SK-N-SH treated with all-trans-retinoic acid at 6 μM for 48 hours (cell line): ENCODE results near the gene PTPN11.

Experiments
- ATAC-seq: fragments of 200-7000 bp; cut with Tn5 transposase; 3 replicates; pipeline ENCODE4 v1.9.1; 2020; ENCODE audit warnings: mild to moderate bottlenecking, moderate library complexity
- ARNTL ChIP-seq: fragments of 450-650 bp; formaldehyde crosslinking; IDR thresholded peaks from 2 replicates; pipeline ENCODE4 v1.5.0; 2020; ENCODE audit warnings: low read depth, mild to moderate bottlenecking, moderate library complexity, borderline replicate concordance
- CREB5 ChIP-seq: fragments of 250-450 bp; sonication (Bioruptor Pico); IDR thresholded peaks from 2 replicates; pipeline ENCODE4 v1.5.1; 2020; ENCODE audit warnings: low read depth, mild to moderate bottlenecking, moderate library complexity
- CSDC2 ChIP-seq: fragments of 250-450 bp; sonication (Bioruptor Pico); IDR thresholded peaks from 2 replicates; pipeline ENCODE4 v1.5.0; 2020; ENCODE audit warnings: mild to moderate bottlenecking, moderate library complexity
- ESRRG ChIP-seq: fragments of 250-450 bp; sonication (Bioruptor Pico); IDR thresholded peaks from 2 replicates; pipeline ENCODE4 v1.6.1; 2021; ENCODE audit warnings: mild to moderate bottlenecking
- GLIS3 ChIP-seq: fragments of 250-450 bp; sonication (Bioruptor Pico); IDR thresholded peaks from 2 replicates; pipeline ENCODE4 v1.5.0; 2020; ENCODE audit warnings: mild to moderate bottlenecking, moderate library complexity
- ISL1 ChIP-seq: fragments of 250-450 bp; sonication (Bioruptor Pico); IDR thresholded peaks from 2 replicates; pipeline ENCODE4 v2.1.2; 2022; ENCODE audit warnings: mild to moderate bottlenecking, moderate library complexity
- OSR1 ChIP-seq: fragments of 250-450 bp; sonication (Bioruptor Pico); IDR thresholded peaks from 2 replicates; pipeline ENCODE4 v1.8.0; 2022; ENCODE audit warnings: moderate library complexity, mild to moderate bottlenecking, inconsistent platforms
- PPARA ChIP-seq: fragments of 250-450 bp; sonication (Bioruptor Pico); IDR thresholded peaks from 2 replicates; pipeline ENCODE4 v1.5.0; 2020; ENCODE audit warnings: mild to moderate bottlenecking, borderline replicate concordance
- RARB ChIP-seq: fragments of 250-450 bp; sonication (Bioruptor Pico); IDR thresholded peaks from 2 replicates; pipeline ENCODE4 v1.8.0; 2021; ENCODE audit warnings: mild to moderate bottlenecking, moderate library complexity
- SNAI2 ChIP-seq: fragments of 250-450 bp; sonication (Bioruptor Pico); IDR thresholded peaks from 2 replicates; pipeline ENCODE4 v1.5.0; 2020; ENCODE audit warnings: mild to moderate bottlenecking, moderate library complexity
- TCF4 ChIP-seq: fragments of 250-450 bp; sonication (Bioruptor Pico); IDR thresholded peaks from 2 replicates; pipeline ENCODE4 v1.8.0; 2021; ENCODE audit warnings: mild to moderate bottlenecking, moderate library complexity, borderline replicate concordance
- TOX ChIP-seq: fragments of 250-450 bp; sonication (Bioruptor Pico); IDR thresholded peaks from 2 replicates; pipeline ENCODE4 v1.8.0; 2021; ENCODE audit warnings: mild to moderate bottlenecking, moderate library complexity, borderline replicate concordance
- TSHZ2 ChIP-seq: fragments of 250-450 bp; sonication (Bioruptor Pico); IDR thresholded peaks from 2 replicates; pipeline ENCODE4 v1.5.0; 2020; ENCODE audit warnings: mild to moderate bottlenecking, moderate library complexity
- ZC3H10 ChIP-seq: fragments of 250-450 bp; sonication (Bioruptor Pico); IDR thresholded peaks from 2 replicates; pipeline ENCODE4 v1.5.1; 2021; ENCODE audit warnings: mild to moderate bottlenecking, moderate library complexity
- ZFP3 ChIP-seq: fragments of 250-450 bp; sonication (Bioruptor Pico); IDR thresholded peaks from 2 replicates; pipeline ENCODE4 v1.5.0; 2020; ENCODE audit warnings: mild to moderate bottlenecking, moderate library complexity
- ZFP30 ChIP-seq: fragments of 450-650 bp; formaldehyde crosslinking; IDR thresholded peaks from 2 replicates; pipeline ENCODE4 v1.5.0; 2022; ENCODE audit warnings: mild to moderate bottlenecking, moderate library complexity
- ZNF565 ChIP-seq: fragments of 450-650 bp; formaldehyde crosslinking; conservative IDR thresholded peaks from 2 replicates; pipeline ENCODE4 v1.5.0; 2020; ENCODE audit warnings: low read depth, mild to moderate bottlenecking, moderate library complexity
- ZNF70 ChIP-seq: fragments of 450-650 bp; formaldehyde crosslinking; IDR thresholded peaks from 2 replicates; pipeline ENCODE4 v1.5.0; 2020; ENCODE audit warnings: mild to moderate bottlenecking, moderate library complexity
- ZNF8 ChIP-seq: fragments of 450-650 bp; formaldehyde crosslinking; IDR thresholded peaks from 2 replicates; pipeline ENCODE4 v1.5.0; 2020; ENCODE audit warnings: mild to moderate bottlenecking, moderate library complexity
- TF ChIP-seq, protein P1 (sequence below): fragments of 250-450 bp; sonication (Bioruptor Pico); IDR thresholded peaks from 2 replicates; pipeline ENCODE4 v1.8.0; 2021; ENCODE audit warnings: low read depth, mild to moderate bottlenecking, moderate library complexity, borderline replicate concordance
- TF ChIP-seq, protein P2 (sequence below): fragments of 250-450 bp; sonication (Bioruptor Pico); IDR thresholded peaks from 2 replicates; pipeline ENCODE4 v1.8.0; 2020; ENCODE audit warnings: mild to moderate bottlenecking, moderate library complexity, borderline replicate concordance
- TF ChIP-seq, protein P3 (sequence below): fragments of 250-450 bp; sonication (Bioruptor Pico); IDR thresholded peaks from 2 replicates; pipeline ENCODE4 v1.5.1; 2021; ENCODE audit warnings: mild to moderate bottlenecking, moderate library complexity

Gene PTPN11

GRCh38 chr12:112533528-112533927 lies 114.8 kb downstream of the PTPN11 start:
- ATAC-seq: no peak
- no peak for TF ChIP-seq TSHZ2
- TF ChIP-seq OSR1 (CRISPR knock-in tag): no peak
- no peak for TF ChIP-seq ISL1 (CRISPR knock-in tag)
- TF ChIP-seq PPARA: no peak
- no peak for TF ChIP-seq ESRRG (CRISPR knock-in tag)
- TF ChIP-seq TCF4 (CRISPR knock-in tag): no peak
- no peak for TF ChIP-seq CSDC2 (CRISPR knock-in tag)
- TF ChIP-seq, protein P1, sequence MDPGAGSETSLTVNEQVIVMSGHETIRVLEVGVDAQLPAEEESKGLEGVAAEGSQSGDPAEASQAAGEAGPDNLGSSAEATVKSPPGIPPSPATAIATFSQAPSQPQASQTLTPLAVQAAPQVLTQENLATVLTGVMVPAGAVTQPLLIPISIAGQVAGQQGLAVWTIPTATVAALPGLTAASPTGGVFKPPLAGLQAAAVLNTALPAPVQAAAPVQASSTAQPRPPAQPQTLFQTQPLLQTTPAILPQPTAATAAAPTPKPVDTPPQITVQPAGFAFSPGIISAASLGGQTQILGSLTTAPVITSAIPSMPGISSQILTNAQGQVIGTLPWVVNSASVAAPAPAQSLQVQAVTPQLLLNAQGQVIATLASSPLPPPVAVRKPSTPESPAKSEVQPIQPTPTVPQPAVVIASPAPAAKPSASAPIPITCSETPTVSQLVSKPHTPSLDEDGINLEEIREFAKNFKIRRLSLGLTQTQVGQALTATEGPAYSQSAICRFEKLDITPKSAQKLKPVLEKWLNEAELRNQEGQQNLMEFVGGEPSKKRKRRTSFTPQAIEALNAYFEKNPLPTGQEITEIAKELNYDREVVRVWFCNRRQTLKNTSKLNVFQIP (CRISPR knock-in tag): no peak
- TF ChIP-seq GLIS3 (CRISPR knock-in tag): no peak

DNA sequence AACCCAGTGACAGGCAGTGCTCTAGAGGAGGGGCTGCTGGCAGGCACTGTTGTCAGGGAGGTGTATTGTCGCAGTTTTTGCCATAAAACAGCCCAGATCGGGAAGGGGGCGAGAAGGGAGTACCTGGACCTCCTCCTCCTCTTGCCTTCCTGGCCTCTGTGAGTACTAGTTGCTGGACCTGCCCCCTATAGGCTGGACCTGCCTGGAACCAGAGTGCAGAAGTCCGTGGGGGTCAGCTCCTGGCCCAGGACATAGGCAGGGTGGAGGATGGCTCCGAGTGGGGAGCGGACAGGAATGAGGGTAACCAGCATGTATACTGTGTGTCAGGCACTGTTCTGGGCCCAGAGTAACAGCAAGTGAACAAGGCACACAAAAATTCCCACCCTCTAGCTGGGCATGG lies 116.3 kb downstream of the PTPN11 start:
- ATAC-seq: no peak
- no peak for TF ChIP-seq ZNF8

- TF ChIP-seq ZFP30 (CRISPR knock-in tag) (no peak), ISL1 (CRISPR knock-in tag) (no peak), TOX (CRISPR knock-in tag) (no peak), ARNTL (CRISPR knock-in tag) (no peak), ESRRG (CRISPR knock-in tag) (no peak), RARB (CRISPR knock-in tag) (no peak), ZC3H10 (CRISPR knock-in tag) (no peak), OSR1 (CRISPR knock-in tag) (no peak), ZNF8 (no peak), TSHZ2 (no peak), CSDC2 (CRISPR knock-in tag) (no peak), ZNF70 (CRISPR knock-in tag) (no peak), ZFP3 (CRISPR knock-in tag) (no peak), CREB5 (no peak), SNAI2 (CRISPR knock-in tag) (no peak), TCF4 (CRISPR knock-in tag) (no peak), ZNF565 (CRISPR knock-in tag) (no peak)
- TF ChIP-seq, protein P1 (CRISPR knock-in tag): no peak
- TF ChIP-seq, protein P2, sequence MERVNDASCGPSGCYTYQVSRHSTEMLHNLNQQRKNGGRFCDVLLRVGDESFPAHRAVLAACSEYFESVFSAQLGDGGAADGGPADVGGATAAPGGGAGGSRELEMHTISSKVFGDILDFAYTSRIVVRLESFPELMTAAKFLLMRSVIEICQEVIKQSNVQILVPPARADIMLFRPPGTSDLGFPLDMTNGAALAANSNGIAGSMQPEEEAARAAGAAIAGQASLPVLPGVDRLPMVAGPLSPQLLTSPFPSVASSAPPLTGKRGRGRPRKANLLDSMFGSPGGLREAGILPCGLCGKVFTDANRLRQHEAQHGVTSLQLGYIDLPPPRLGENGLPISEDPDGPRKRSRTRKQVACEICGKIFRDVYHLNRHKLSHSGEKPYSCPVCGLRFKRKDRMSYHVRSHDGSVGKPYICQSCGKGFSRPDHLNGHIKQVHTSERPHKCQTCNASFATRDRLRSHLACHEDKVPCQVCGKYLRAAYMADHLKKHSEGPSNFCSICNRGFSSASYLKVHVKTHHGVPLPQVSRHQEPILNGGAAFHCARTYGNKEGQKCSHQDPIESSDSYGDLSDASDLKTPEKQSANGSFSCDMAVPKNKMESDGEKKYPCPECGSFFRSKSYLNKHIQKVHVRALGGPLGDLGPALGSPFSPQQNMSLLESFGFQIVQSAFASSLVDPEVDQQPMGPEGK (CRISPR knock-in tag): no peak
- TF ChIP-seq, protein P3, sequence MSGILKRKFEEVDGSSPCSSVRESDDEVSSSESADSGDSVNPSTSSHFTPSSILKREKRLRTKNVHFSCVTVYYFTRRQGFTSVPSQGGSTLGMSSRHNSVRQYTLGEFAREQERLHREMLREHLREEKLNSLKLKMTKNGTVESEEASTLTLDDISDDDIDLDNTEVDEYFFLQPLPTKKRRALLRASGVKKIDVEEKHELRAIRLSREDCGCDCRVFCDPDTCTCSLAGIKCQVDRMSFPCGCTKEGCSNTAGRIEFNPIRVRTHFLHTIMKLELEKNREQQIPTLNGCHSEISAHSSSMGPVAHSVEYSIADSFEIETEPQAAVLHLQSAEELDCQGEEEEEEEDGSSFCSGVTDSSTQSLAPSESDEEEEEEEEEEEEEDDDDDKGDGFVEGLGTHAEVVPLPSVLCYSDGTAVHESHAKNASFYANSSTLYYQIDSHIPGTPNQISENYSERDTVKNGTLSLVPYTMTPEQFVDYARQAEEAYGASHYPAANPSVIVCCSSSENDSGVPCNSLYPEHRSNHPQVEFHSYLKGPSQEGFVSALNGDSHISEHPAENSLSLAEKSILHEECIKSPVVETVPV: no peak
- no peak for ATAC-seq
Measured at GRCh38 chr12:112535637-112536366, 117.1 kb downstream of the PTPN11 start.
